OCI-LY7 (cell line): ENCODE data around the gene PCNX3.

ENCODE experiments used
- EZH2phosphoT487 ChIP-seq: fragments of 200-600 bp; sonication (generic); IDR thresholded peaks from 2 replicates; pipeline ENCODE4 v1.6.1; 2018; ENCODE audit warnings: low read depth, borderline replicate concordance, mild to moderate bottlenecking, mixed run types, antibody characterized with exemption, low read length, moderate library complexity, mixed read lengths
- TF ChIP-seq, protein P1 (sequence below): fragments of 200-600 bp; sonication (generic); conservative IDR thresholded peaks from 2 replicates; pipeline ENCODE4 v1.5.1; 2014; ENCODE audit warnings: mild to moderate bottlenecking, antibody characterized with exemption, low read length, moderate library complexity, mixed read lengths

DNA sequence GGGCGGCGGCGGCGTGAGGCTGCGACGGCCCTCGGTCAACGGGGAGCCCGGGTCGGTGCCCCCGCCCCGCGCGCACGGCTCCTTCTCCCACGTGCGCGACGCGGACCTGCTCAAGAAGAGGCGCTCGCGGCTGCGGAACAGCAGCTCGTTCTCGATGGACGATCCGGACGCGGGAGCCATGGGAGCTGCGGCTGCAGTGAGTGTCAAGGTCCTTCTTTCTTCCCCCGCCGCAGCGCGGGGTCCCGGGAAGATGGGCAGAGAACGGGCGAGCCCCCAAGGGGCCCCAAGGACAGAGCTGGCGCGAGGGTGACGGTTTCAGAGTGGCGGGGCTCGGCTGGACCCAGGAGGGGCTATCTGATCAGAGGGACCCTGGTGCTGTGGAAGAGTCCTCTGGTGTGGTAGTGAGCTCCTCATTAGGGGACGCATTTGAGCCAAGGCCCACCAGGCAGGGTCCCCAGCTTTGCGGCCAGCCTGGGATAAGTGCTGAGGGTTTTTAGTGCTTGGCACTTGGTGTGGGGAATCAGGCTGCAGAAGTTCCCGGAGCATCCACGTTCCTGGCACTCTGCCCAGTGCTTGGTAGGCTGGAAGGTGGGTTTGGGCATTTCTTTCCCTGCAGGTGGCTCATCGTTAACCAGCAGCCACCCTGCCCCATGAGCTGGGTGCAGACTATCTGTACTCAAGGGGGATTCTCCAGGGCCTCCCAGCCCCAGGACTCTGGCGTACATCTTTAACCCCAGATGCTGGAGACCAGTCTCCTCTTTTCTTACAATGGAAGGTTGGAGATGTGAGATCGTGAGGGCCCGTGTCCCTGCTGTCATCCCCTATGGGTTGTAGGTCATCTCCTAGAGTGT, 30.0 kb upstream of the PCNX3 start:
- TF ChIP-seq, protein P1, sequence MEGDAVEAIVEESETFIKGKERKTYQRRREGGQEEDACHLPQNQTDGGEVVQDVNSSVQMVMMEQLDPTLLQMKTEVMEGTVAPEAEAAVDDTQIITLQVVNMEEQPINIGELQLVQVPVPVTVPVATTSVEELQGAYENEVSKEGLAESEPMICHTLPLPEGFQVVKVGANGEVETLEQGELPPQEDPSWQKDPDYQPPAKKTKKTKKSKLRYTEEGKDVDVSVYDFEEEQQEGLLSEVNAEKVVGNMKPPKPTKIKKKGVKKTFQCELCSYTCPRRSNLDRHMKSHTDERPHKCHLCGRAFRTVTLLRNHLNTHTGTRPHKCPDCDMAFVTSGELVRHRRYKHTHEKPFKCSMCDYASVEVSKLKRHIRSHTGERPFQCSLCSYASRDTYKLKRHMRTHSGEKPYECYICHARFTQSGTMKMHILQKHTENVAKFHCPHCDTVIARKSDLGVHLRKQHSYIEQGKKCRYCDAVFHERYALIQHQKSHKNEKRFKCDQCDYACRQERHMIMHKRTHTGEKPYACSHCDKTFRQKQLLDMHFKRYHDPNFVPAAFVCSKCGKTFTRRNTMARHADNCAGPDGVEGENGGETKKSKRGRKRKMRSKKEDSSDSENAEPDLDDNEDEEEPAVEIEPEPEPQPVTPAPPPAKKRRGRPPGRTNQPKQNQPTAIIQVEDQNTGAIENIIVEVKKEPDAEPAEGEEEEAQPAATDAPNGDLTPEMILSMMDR, result no peak
- no peak for TF ChIP-seq EZH2phosphoT487
